ENCODE data around the gene SARDH. TPM values are rescaled to one million over a fixed set of nuclear protein-coding genes. Genes with fewer than 3 reads are reported as not detected.

The SARDH gene
- total and polyA plus RNA-seq, 2 donors from 2014 or later = 4.6 to 12.0 TPM

DNA sequence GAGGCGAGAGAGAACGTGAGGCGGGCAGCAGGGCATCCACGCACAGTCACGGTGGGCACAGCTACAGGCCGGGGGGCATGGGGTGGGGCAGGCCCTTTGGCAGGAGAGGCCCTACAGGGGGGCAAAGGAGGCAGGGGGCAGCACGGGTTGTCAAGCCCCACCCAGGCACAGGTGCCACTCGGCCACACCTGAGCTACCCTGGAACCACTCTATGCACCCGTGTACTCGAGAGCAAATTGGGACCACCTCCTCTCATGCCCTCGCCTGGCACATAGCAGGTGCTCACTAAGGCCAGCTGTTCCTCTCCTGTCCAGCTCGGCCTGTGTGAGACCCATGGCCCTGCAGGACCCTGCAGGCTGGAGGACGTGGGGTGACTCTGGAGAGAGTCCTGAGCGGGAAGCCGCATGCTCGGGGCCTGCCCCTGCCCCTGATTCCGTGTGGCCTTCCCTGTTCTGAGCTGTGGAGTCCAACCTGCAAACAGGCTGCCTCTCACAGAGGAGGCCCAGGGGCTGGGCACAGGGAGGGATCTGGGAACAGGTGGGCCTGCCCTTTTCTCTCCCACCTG lies 31.4 kb upstream of the SARDH start:
- FAIRE-seq (no peak), DNase-seq (peak in 2 of 5 donors; percentile 27 to 59)
- Histone ChIP-seq H3K27me3 (ENCODE audit: control insufficient read depth, insufficient read depth, low read length) (no peaks in the 10 kb centered on the region), H3K36me3 (ENCODE audit: control insufficient read depth in 2 of 3, insufficient read depth in 3 of 3, low read length in 3 of 3) (peaks cover 15 to 27% (median 16%) of the 10 kb centered on the region in 3 donors), H3K27ac (ENCODE audit: low read depth in 2 of 2, low read length in 2 of 2) (no peak overlapping the region), H3K9me3 (ENCODE audit: control insufficient read depth in 2 of 3, insufficient read depth in 1 of 3, low read length in 3 of 3) (peaks cover 0 to 12% (median 4%) of the 10 kb centered on the region in 3 donors), H3K4me3 (ENCODE audit: low read length in 3 of 3) (no peak overlapping the region), H3K9ac (ENCODE audit: low read length in 3 of 3) (no peak overlapping the region), H3K4me1 (ENCODE audit: control insufficient read depth in 2 of 3, insufficient read depth in 2 of 3, low read depth in 1 of 3, low read length in 3 of 3) (peaks cover 0 to 2% (median 0%) of the 10 kb centered on the region in 3 donors)
- intact Hi-C loops (cut with DNase I) = no loop called here
- TF ChIP-seq, protein P1, sequence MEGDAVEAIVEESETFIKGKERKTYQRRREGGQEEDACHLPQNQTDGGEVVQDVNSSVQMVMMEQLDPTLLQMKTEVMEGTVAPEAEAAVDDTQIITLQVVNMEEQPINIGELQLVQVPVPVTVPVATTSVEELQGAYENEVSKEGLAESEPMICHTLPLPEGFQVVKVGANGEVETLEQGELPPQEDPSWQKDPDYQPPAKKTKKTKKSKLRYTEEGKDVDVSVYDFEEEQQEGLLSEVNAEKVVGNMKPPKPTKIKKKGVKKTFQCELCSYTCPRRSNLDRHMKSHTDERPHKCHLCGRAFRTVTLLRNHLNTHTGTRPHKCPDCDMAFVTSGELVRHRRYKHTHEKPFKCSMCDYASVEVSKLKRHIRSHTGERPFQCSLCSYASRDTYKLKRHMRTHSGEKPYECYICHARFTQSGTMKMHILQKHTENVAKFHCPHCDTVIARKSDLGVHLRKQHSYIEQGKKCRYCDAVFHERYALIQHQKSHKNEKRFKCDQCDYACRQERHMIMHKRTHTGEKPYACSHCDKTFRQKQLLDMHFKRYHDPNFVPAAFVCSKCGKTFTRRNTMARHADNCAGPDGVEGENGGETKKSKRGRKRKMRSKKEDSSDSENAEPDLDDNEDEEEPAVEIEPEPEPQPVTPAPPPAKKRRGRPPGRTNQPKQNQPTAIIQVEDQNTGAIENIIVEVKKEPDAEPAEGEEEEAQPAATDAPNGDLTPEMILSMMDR (IDR thresholded peaks at IDR 0.05; ENCODE audit: borderline replicate concordance, extremely low read depth, insufficient read depth) = no peak

DNA sequence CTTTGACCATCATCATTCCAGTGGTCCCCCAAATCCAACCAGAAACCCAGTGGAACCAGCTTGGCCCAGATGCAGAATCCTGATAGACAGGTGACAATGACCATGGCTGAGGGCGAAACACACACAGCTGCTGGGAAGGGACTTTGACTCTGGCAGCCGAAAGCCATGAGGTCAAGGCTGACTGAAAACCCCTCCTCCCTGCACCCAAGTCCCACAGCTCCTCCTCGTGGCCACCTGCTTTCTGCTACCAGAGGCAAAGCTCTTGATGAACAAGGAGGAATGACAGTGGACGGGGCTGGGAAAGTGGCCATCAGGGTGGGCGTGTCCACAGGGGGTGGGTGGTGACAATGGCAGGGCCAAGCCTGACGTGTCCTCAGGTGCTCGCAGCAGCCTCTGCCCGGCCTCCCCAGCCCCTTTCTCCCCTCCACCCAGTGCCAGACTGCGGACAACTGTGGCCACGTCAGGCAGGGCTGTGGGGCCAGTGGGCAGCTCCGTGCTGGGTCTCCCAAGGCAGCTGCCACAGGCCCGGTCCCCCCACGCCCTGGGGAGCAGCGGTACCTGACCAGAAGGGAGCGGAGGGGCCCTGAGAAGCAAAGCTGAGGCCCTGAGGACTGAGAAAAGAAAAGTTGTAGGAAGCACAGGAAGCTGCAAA lies 30.8 kb upstream of the SARDH start:
- TF ChIP-seq, protein P1 (IDR thresholded peaks at IDR 0.05; ENCODE audit: borderline replicate concordance, extremely low read depth, insufficient read depth) = peak; percentile 52
- Histone ChIP-seq H3K36me3 (ENCODE audit: control insufficient read depth in 2 of 3, insufficient read depth in 3 of 3, low read length in 3 of 3) (peaks cover 10 to 21% (median 14%) of the 10 kb centered on the region in 3 donors), H3K27me3 (ENCODE audit: control insufficient read depth, insufficient read depth, low read length) (no peaks in the 10 kb centered on the region), H3K27ac (ENCODE audit: low read depth in 2 of 2, low read length in 2 of 2) (no peak overlapping the region), H3K9me3 (ENCODE audit: control insufficient read depth in 2 of 3, insufficient read depth in 1 of 3, low read length in 3 of 3) (peaks cover 0 to 12% (median 4%) of the 10 kb centered on the region in 3 donors), H3K4me1 (ENCODE audit: control insufficient read depth in 2 of 3, insufficient read depth in 2 of 3, low read depth in 1 of 3, low read length in 3 of 3) (peaks cover 0 to 2% (median 0%) of the 10 kb centered on the region in 3 donors), H3K4me3 (ENCODE audit: low read length in 3 of 3) (no peak overlapping the region), H3K9ac (ENCODE audit: low read length in 3 of 3) (no peak overlapping the region)
- DNase-seq (peak in 3 of 5 donors; percentile 24 to 66 (median 47)), FAIRE-seq (no peak)
- intact Hi-C loops (cut with DNase I) = no loop called here

- peaks cover 0 to 12% (median 2%) of the 10 kb centered on the region in 3 donors for H3K9me3 ChIP-seq (ENCODE audit: control insufficient read depth in 2 of 3, insufficient read depth in 1 of 3, low read length in 3 of 3)
- peak in 2 of 5 donors; percentile 8 to 26 for DNase-seq
- TF ChIP-seq, protein P1 (IDR thresholded peaks at IDR 0.05; ENCODE audit: borderline replicate concordance, extremely low read depth, insufficient read depth) = no peak
- peaks cover 6 to 24% (median 14%) of the 10 kb centered on the region in 3 donors for H3K36me3 ChIP-seq (ENCODE audit: control insufficient read depth in 2 of 3, insufficient read depth in 3 of 3, low read length in 3 of 3)
- H3K4me3 ChIP-seq (ENCODE audit: low read length in 3 of 3) = no peak overlapping the region
- intact Hi-C loops (cut with DNase I) = no loop called here
- no peak overlapping the region for H3K27ac ChIP-seq (ENCODE audit: low read depth in 2 of 2, low read length in 2 of 2)
- H3K9ac ChIP-seq (ENCODE audit: low read length in 3 of 3) = no peak overlapping the region
- no peak for FAIRE-seq
- H3K4me1 ChIP-seq (ENCODE audit: control insufficient read depth in 2 of 3, insufficient read depth in 2 of 3, low read depth in 1 of 3, low read length in 3 of 3) = peaks cover 0 to 2% (median 0%) of the 10 kb centered on the region in 3 donors
- H3K27me3 ChIP-seq (ENCODE audit: control insufficient read depth, insufficient read depth, low read length) = no peaks in the 10 kb centered on the region
These were observed 30.3 kb upstream of the SARDH start for GRCh38 chr9:133768371-133768858.

Data from kidney (tissue), 14 donors.